Measurements from ENCODE around the gene DLL1. TPM values are rescaled to one million over a fixed set of nuclear protein-coding genes. Genes with fewer than 3 reads are reported as not detected.

DLL1 gene
- total and polyA plus RNA-seq, 9 of the 15 experiments (the other 6 are each of a cell fraction or from before 2014, with no cell fraction given) = not detected

GRCh38 chr6:170286246-170286933, 4.5 kb downstream of the DLL1 start:
- POLR2A ChIA-PET = interaction anchor here (0.6 to 1.1 kb wide), 2 partner anchors 64 to 143 kb away, joined by 3 read pairs; no protein-coding TSS in a partner anchor
- WGBS (ENCODE audit: insufficient coverage, low coverage, missing lambda C conversion rate) = under 1% methylated on average over 25 of the region's 26 CpGs
- Histone ChIP-seq H3K4me1 (replicated peaks in 1 of 2; ENCODE audit: control insufficient read depth in 2 of 2, insufficient read depth in 2 of 2, low read length in 2 of 2) (peaks cover 0 to 48% of the 10 kb centered on the region in 2 experiments; a peak in 3 of 5 replicates), H2AFZ (ENCODE audit: low read depth, low read length) (no peak overlapping the region), H3K27ac (ENCODE audit: extremely low read depth, low read depth, low read length) (no peak overlapping the region), H3K9me3 (replicated peaks; ENCODE audit: control insufficient read depth, insufficient read depth, low read depth, low read length) (no peaks in the 10 kb centered on the region), H3K4me3 (no peak overlapping the region), H3K36me3 (ENCODE audit: control insufficient read depth, insufficient read depth, low read length) (no peaks in the 10 kb centered on the region), H4K20me1 (replicated peaks; ENCODE audit: control insufficient read depth, insufficient read depth, low read length) (peaks cover 21% of the 10 kb centered on the region), H3K4me2 (ENCODE audit: insufficient read depth, low read length) (no peak overlapping the region), H3K79me2 (ENCODE audit: control insufficient read depth, insufficient read depth, low read length) (no peaks in the 10 kb centered on the region), H3K9ac (ENCODE audit: insufficient read depth in 1 of 2, low read depth in 2 of 2, low read length in 2 of 2) (no peak overlapping the region), H3K9me1 (ENCODE audit: control insufficient read depth, insufficient read depth, low read length) (no peaks in the 10 kb centered on the region), H3K27me3 (ENCODE audit: control insufficient read depth in 2 of 2, insufficient read depth in 2 of 2, low read length in 2 of 2) (peaks cover 66 to 96% of the 10 kb centered on the region in 2 experiments)
- DNase-seq (ENCODE audit: extremely low read depth in 1 of 4, low spot score in 3 of 4) (peak; percentile 34 to 76 (median 57)), FAIRE-seq (no peak), ATAC-seq (peak; percentile 63)
- intact Hi-C loops (cut with micrococcal nuclease) = no loop called here
- CTCF ChIA-PET (ENCODE audit: low intra/inter-chr PET ratio) = no interaction called here
- in situ Hi-C loops (cut with MboI) = no loop called here
- BruUV-seq (replicated peaks) = no TSS peak
- TF ChIP-seq CREM (IDR thresholded peaks at IDR 0.05; ENCODE audit: low read depth) (0 out of 2 replicates have a peak, but pooled peaks have one; percentile 39), SRF (CRISPR knock-in tag; IDR thresholded peaks at IDR 0.05) (no peak), ZNF717 (CRISPR knock-in tag; IDR thresholded peaks at IDR 0.05) (no peak), TAF7 (tag; IDR thresholded peaks at IDR 0.05) (no peak), MAZ (CRISPR knock-in tag; conservative IDR thresholded peaks at IDR 0.05 in 1 of 2, IDR thresholded peaks at IDR 0.05 in 1 of 2) (peak in 1 of 2 experiments; percentile 30; a peak in 1 of 4 replicates), E2F3 (CRISPR knock-in tag; IDR thresholded peaks at IDR 0.05) (no peak), CBX5 (IDR thresholded peaks at IDR 0.05; ENCODE audit: borderline replicate concordance, low read depth) (no peak), HMG20A (CRISPR knock-in tag; conservative IDR thresholded peaks at IDR 0.05) (no peak), ZNF274 (IDR thresholded peaks at IDR 0.05; ENCODE audit: borderline replicate concordance, low read depth, low read length) (no peak), L3MBTL2 (IDR thresholded peaks at IDR 0.05) (no peak), CREB5 (CRISPR knock-in tag; IDR thresholded peaks at IDR 0.05) (no peak), TFAP4 (CRISPR knock-in tag; IDR thresholded peaks at IDR 0.05; ENCODE audit: borderline replicate concordance) (peak; percentile 27; the same call in 1 of the 2 replicates), TAL1 (IDR thresholded peaks at IDR 0.05) (no peak), ZKSCAN3 (CRISPR knock-in tag; IDR thresholded peaks at IDR 0.05) (no peak), ZBTB12 (CRISPR knock-in tag; IDR thresholded peaks at IDR 0.05) (no peak), CBX1 (IDR thresholded peaks at IDR 0.05; ENCODE audit: low read depth) (no peak), BHLHE40 (IDR thresholded peaks at IDR 0.05; ENCODE audit: low read length) (peak; percentile 70), SREBF1 (IDR thresholded peaks at IDR 0.05; ENCODE audit: borderline replicate concordance, low read depth, low read length) (no peak), U2AF2 (optimal IDR thresholded peaks at IDR 0.05; ENCODE audit: low read depth, low read length) (no peak), ZNF41 (CRISPR knock-in tag; conservative IDR thresholded peaks at IDR 0.05) (no peak), EGR1 (conservative IDR thresholded peaks at IDR 0.05) (peak; percentile 21; the same call in 1 of the 2 replicates), ZNF668 (CRISPR knock-in tag; IDR thresholded peaks at IDR 0.05) (no peak)
